B cell (primary cell): ENCODE measurements around the gene CADM1.

Experiments used
- CTCF ChIP-seq: fragments of 200-600 bp; IDR thresholded peaks from one replicate; pipeline ENCODE4 v1.8.0; 2022; ENCODE audit warnings: antibody characterized with exemption, mild to moderate bottlenecking
- EZH2 ChIP-seq: IDR thresholded peaks from 2 replicates; pipeline ENCODE4 v1.6.1; 2012; ENCODE audit warnings: borderline replicate concordance, low read depth, mild to moderate bottlenecking, moderate library complexity, low read length; ENCODE audit not compliant: insufficient read depth, poor library complexity, severe bottlenecking

GRCh38 chr11:115251126-115251525, 253.1 kb downstream of the CADM1 start:
- no peak for TF ChIP-seq CTCF
- TF ChIP-seq EZH2, result no peak
